T-cell (primary cell): ENCODE results near the gene SLITRK2. TPM values are rescaled to one million over a fixed set of nuclear protein-coding genes. Genes with fewer than 3 reads are reported as not detected.

Experiments used
- ATAC-seq, 4 experiments: fragments of 200-7000 bp in 3 of 4; fragments of 150-1000 bp in 1 of 4; cut with Tn5 transposase; replicated peaks in 1 of 4; 1 replicate in 3 of 4; 2 replicates in 1 of 4; pipeline ENCODE4 v1.10.0; 2021; ENCODE audit warnings: moderate library complexity in 3 of 4, mild to moderate bottlenecking in 2 of 4, moderate number of reproducible peaks in 1 of 4
- CTCF ChIA-PET, 2 donors: fragments of 300-600 bp; sonication (Branson Sonifier 250); formaldehyde crosslinking; loops; one replicate each; lab custom pipeline; 2022; ENCODE audit warnings: antibody characterized with exemption in 2 of 2; lab: Charles Lee
- POLR2A ChIA-PET, 2 donors: fragments of 300-600 bp; sonication (Branson Sonifier 250); formaldehyde crosslinking; loops; one replicate each; lab custom pipeline; 2022; ENCODE audit warnings: antibody characterized with exemption in 2 of 2; lab: Charles Lee
- DNase-seq, 35 experiments: peaks; one replicate each; pipeline versions ENCODE4 v3.0.0 to v3.0.0-alpha.2; 2013 to 2023
- H3K27ac ChIP-seq: one replicate; pipeline ENCODE4 v1.5.1; 2013; ENCODE audit warnings: low read length
- H3K27me3 ChIP-seq, 2 experiments: replicated peaks in 1 of 2; 1 replicate in 1 of 2; 2 replicates in 1 of 2; pipeline versions ENCODE4 v1.6.1 to v1.7.0; 2013; ENCODE audit warnings: low read length in 1 of 2, mixed read lengths in 1 of 2; ENCODE audit not compliant: control insufficient read depth in 2 of 2, insufficient read depth in 2 of 2; ENCODE audit errors: extremely low read depth in 1 of 2
- H3K36me3 ChIP-seq, 2 donors: 1 replicate in 1 of 2; 2 replicates in 1 of 2; pipeline versions ENCODE4 v1.6.1 to v1.7.0; 2013; ENCODE audit warnings: low read length in 1 of 2; ENCODE audit not compliant: control insufficient read depth in 2 of 2, insufficient read depth in 1 of 2; ENCODE audit errors: extremely low read depth in 1 of 2
- H3K4me1 ChIP-seq, 2 experiments: 1 replicate in 1 of 2; 2 replicates in 1 of 2; pipeline versions ENCODE4 v1.6.1 to v1.7.0; 2013; ENCODE audit warnings: low read length in 2 of 2, mixed read lengths in 1 of 2; ENCODE audit not compliant: insufficient read depth in 2 of 2, control insufficient read depth in 1 of 2; ENCODE audit errors: extremely low read depth in 1 of 2
- H3K4me3 ChIP-seq, 2 donors: 1 replicate in 1 of 2; 2 replicates in 1 of 2; pipeline versions ENCODE4 v1.5.1 to v1.7.0; 2013; ENCODE audit warnings: mild to moderate bottlenecking in 2 of 2, low read length in 1 of 2, moderate library complexity in 1 of 2; ENCODE audit not compliant: control insufficient read depth in 1 of 2; ENCODE audit errors: extremely low read depth in 1 of 2
- H3K9me3 ChIP-seq: 2 replicates; pipeline ENCODE4 v1.7.0; 2013
- H3K27ac Mint-ChIP-seq, 2 donors: one replicate each; pipeline ENCODE4 v1.8.0; 2020 to 2021; ENCODE audit warnings: mild to moderate bottlenecking in 2 of 2, mixed read lengths in 2 of 2
- H3K27me3 Mint-ChIP-seq, 2 donors: one replicate each; pipeline ENCODE4 v1.8.0; 2021 to 2022; ENCODE audit warnings: mixed read lengths in 2 of 2
- H3K36me3 Mint-ChIP-seq: one replicate; pipeline ENCODE4 v1.8.0; 2021; ENCODE audit warnings: mixed read lengths
- H3K4me1 Mint-ChIP-seq, 3 donors: one replicate each; pipeline ENCODE4 v1.8.0; 2020 to 2022; ENCODE audit warnings: mixed read lengths in 3 of 3, mild to moderate bottlenecking in 1 of 3
- H3K4me3 Mint-ChIP-seq, 3 donors: one replicate each; pipeline ENCODE4 v1.8.0; 2020 to 2022; ENCODE audit warnings: mild to moderate bottlenecking in 3 of 3, mixed read lengths in 3 of 3, moderate library complexity in 3 of 3
- H3K9me3 Mint-ChIP-seq, 3 donors: one replicate each; pipeline ENCODE4 v1.8.0; 2020 to 2022; ENCODE audit warnings: mixed read lengths in 3 of 3
- WGBS: methylation state at CpG from one replicate; pipeline ENCODE4 v1.1.5; 2013; ENCODE audit warnings: missing lambda C conversion rate; ENCODE audit not compliant: insufficient coverage; 5-methylcytosine and 5-hydroxymethylcytosine counted together
- total RNA-seq, 35 experiments: library from RNA in 6 of 35; stranded (reverse) in 6 of 35; fragments of 120-200 nt in 1 of 35; gene quantifications; one replicate each; pipeline versions ENCODE4 v1.2.1 to v1.2.4 and lab custom pipeline; 2013 to 2026

SLITRK2 gene
- total RNA-seq, 5 donors from 2014 or later (not counting 1 experiment from before 2014, with no cell fraction given), result not detected

DNA sequence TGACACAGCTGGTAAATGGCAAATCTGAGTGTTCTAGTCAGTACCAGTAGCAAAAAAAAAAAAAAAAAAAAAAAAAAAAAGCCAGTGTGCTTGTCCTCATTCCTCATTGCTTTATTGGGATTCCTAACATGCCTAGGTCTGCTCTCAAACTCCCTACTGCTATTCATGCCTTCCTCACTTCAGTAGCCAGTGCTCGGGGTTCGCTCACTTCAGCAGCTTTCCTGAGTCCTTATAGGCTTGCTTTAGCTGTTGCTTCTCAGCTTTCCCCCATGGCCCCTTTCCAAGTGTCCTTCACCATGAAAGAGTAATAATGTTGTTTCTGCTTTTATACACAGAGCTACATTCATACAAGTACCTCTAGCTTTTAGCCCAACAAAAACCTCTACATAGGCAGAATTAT, 30.8 kb downstream of the SLITRK2 start:
- Histone ChIP-seq H3K27ac (no peak overlapping the region), H3K36me3 (no peaks in the 10 kb centered on the region), H3K4me3 (no peak overlapping the region), H3K4me1 (no peaks in the 10 kb centered on the region), H3K9me3 (no peaks in the 10 kb centered on the region), H3K27me3 (no peaks in the 10 kb centered on the region)
- POLR2A ChIA-PET, result no interaction called here
- no peaks in the 10 kb centered on the region for H3K9me3 Mint-ChIP-seq
- no peak for ATAC-seq
- H3K4me3 Mint-ChIP-seq, result no peak overlapping the region
- H3K27ac Mint-ChIP-seq, result no peak overlapping the region
- no peak for DNase-seq
- CTCF ChIA-PET, result no interaction called here
- H3K36me3 Mint-ChIP-seq, result no peaks in the 10 kb centered on the region
- no peaks in the 10 kb centered on the region for H3K4me1 Mint-ChIP-seq
- H3K27me3 Mint-ChIP-seq, result no peaks in the 10 kb centered on the region
- no CpG with 5 or more reads among the region's 2 CpGs for WGBS

DNA sequence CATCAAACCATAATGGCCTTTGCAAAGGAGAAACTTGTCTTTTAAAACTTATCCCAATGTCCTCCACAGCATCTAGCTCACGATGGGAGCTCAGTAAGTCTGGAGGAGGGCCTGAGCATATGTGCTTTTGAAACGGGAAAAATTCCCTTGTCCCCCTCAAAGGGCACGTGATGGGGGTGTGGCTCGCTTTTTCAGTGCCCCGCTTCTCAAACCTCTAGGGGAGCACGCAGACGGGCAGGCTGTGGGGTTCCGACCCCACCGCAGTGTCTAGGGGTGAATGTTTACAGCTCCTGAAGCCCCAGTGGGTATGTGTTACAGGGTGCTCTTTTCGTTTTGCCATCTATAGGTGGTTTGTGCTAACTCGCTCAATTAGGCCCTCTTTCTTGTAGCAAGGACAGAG, 31.2 kb downstream of the SLITRK2 start:
- no peaks in the 10 kb centered on the region for H3K27me3 Mint-ChIP-seq
- H3K4me3 Mint-ChIP-seq, result no peak overlapping the region
- Histone ChIP-seq H3K9me3 (no peaks in the 10 kb centered on the region), H3K27ac (no peak overlapping the region), H3K27me3 (no peaks in the 10 kb centered on the region), H3K4me1 (no peaks in the 10 kb centered on the region), H3K4me3 (no peak overlapping the region), H3K36me3 (no peaks in the 10 kb centered on the region)
- ChIA-PET POLR2A (no interaction called here), CTCF (no interaction called here)
- WGBS, result no CpG with 5 or more reads among the region's 11 CpGs
- no peaks in the 10 kb centered on the region for H3K9me3 Mint-ChIP-seq
- no peak overlapping the region for H3K27ac Mint-ChIP-seq
- ATAC-seq (no peak), DNase-seq (no peak)
- no peaks in the 10 kb centered on the region for H3K36me3 Mint-ChIP-seq
- no peaks in the 10 kb centered on the region for H3K4me1 Mint-ChIP-seq

DNA sequence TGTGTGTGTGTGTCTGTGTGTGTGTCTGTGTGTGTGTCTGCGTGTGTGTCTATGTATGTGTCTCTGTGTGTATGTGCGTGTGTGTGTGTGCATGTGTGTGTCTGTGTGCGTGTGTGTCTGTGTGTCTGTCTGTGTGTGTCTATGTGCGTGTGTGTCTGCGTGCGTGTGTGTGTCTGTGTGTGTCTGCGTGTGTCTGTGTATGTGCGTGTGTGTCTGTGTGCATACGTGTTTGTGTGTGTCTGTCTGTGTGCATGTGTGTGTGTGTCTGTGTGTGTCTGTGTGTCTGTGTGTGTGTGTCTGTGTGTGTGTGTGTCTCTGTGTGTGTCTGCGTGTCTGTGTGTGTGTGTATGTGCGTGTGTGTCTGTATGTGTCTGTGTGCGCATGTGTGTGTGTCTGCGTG, 35.6 kb downstream of the SLITRK2 start:
- Mint-ChIP-seq H3K4me3 (no peak overlapping the region), H3K27me3 (peaks cover 0 to 3% of the 10 kb centered on the region in 2 donors), H3K27ac (no peak overlapping the region), H3K9me3 (peaks cover 0 to 5% (median 0%) of the 10 kb centered on the region in 3 donors), H3K36me3 (no peaks in the 10 kb centered on the region), H3K4me1 (no peaks in the 10 kb centered on the region)
- no peaks in the 10 kb centered on the region for H3K4me1 ChIP-seq
- no peaks in the 10 kb centered on the region for H3K27me3 ChIP-seq
- WGBS, result 92% methylated on average over 6 of the region's 13 CpGs
- ChIA-PET CTCF (no interaction called here), POLR2A (no interaction called here)
- H3K27ac ChIP-seq, result no peak overlapping the region
- H3K9me3 ChIP-seq, result no peaks in the 10 kb centered on the region
- DNase-seq, result no peak
- H3K4me3 ChIP-seq, result no peak overlapping the region
- ATAC-seq, result no peak
- H3K36me3 ChIP-seq, result no peaks in the 10 kb centered on the region

DNA sequence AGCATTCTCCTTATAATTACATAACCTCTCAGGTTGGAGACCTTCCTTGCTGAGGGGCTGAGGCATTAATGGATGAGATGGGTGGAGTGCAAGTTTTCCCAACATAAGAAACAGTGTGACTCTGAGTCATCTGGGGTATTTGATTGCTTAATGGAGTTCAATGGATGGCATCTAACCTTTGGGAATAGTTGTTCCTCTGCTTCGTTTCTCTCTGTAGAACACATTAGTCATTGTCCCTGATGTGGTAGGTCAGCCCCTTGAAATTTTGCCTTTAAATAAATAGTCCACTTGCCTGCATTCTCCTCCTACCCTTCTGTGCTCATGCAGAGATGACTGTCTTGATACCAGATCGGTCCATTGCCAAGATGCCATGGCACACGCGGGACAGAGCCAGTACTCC, 38.6 kb downstream of the SLITRK2 start:
- H3K36me3 ChIP-seq, result no peaks in the 10 kb centered on the region
- H3K9me3 Mint-ChIP-seq, result peaks cover 0 to 6% (median 0%) of the 10 kb centered on the region in 3 donors
- ATAC-seq (no peak), DNase-seq (no peak)
- no peak overlapping the region for H3K27ac ChIP-seq
- H3K4me3 Mint-ChIP-seq, result no peak overlapping the region
- no peaks in the 10 kb centered on the region for H3K4me1 Mint-ChIP-seq
- no CpG with 5 or more reads among the region's 4 CpGs for WGBS
- CTCF ChIA-PET, result no interaction called here
- no peak overlapping the region for H3K4me3 ChIP-seq
- peaks cover 0 to 11% of the 10 kb centered on the region in 2 donors for H3K27me3 Mint-ChIP-seq
- no peak overlapping the region for H3K27ac Mint-ChIP-seq
- H3K27me3 ChIP-seq, result no peaks in the 10 kb centered on the region
- POLR2A ChIA-PET, result no interaction called here
- H3K4me1 ChIP-seq, result no peaks in the 10 kb centered on the region
- H3K9me3 ChIP-seq, result no peaks in the 10 kb centered on the region
- H3K36me3 Mint-ChIP-seq, result no peaks in the 10 kb centered on the region

DNA sequence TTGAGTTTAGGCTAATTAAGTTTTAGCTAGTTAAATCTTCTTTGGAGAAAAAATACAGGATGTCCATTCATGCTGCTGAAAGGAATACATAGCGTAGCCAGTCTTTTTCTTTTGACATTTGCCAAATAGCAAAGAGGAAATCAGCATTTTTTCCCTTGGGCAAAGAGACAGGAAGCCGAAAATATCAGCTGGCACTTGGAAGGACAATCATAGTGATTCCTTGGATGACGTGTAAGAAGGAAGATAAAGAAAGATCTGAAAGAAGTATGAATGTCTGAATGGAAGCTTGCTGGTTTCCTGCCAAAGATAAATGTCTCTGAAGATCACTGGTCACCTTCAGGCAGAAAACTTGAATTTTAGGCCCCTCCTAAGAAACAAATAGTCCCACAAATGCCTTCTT, 44.2 kb downstream of the SLITRK2 start:
- H3K4me1 ChIP-seq, result no peaks in the 10 kb centered on the region
- no peaks in the 10 kb centered on the region for H3K27me3 ChIP-seq
- peaks cover 0 to 11% (median 4%) of the 10 kb centered on the region in 3 donors for H3K9me3 Mint-ChIP-seq
- ChIA-PET CTCF (no interaction called here), POLR2A (no interaction called here)
- no peak overlapping the region for H3K4me3 ChIP-seq
- H3K27ac ChIP-seq, result no peak overlapping the region
- no peak overlapping the region for H3K27ac Mint-ChIP-seq
- peaks cover 0 to 12% of the 10 kb centered on the region in 2 donors for H3K27me3 Mint-ChIP-seq
- no peak overlapping the region for H3K4me3 Mint-ChIP-seq
- DNase-seq, result no peak
- no peaks in the 10 kb centered on the region for H3K36me3 ChIP-seq
- no peaks in the 10 kb centered on the region for H3K9me3 ChIP-seq
- no peak for ATAC-seq
- H3K36me3 Mint-ChIP-seq, result no peaks in the 10 kb centered on the region
- H3K4me1 Mint-ChIP-seq, result no peaks in the 10 kb centered on the region
- 60% methylated on average over 1 of the region's 3 CpGs for WGBS

DNA sequence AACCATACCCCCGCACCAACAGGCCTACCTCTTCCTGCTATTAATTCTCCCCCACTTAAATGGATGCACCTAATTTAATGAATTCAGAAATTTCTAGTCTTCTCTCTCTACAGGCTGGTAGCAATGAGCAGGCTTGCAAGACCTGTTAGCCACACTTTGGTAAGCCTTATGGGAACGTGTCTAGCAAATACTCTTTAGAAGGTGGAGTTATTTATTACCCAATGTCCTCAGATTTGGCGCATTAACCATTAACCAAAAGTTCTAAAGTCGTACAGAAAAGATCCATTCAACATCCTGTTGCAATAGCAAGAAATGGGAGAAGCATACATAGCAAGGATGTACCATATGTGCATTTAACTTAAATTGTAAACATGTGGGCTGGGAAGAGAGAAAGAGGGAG, 47.5 kb downstream of the SLITRK2 start:
- Histone ChIP-seq H3K27ac (no peak overlapping the region), H3K27me3 (no peaks in the 10 kb centered on the region), H3K4me3 (no peak overlapping the region), H3K36me3 (no peaks in the 10 kb centered on the region), H3K9me3 (no peaks in the 10 kb centered on the region), H3K4me1 (no peaks in the 10 kb centered on the region)
- ChIA-PET CTCF (no interaction called here), POLR2A (no interaction called here)
- ATAC-seq, result no peak
- H3K4me1 Mint-ChIP-seq, result no peaks in the 10 kb centered on the region
- DNase-seq, result no peak
- H3K4me3 Mint-ChIP-seq, result no peak overlapping the region
- no peaks in the 10 kb centered on the region for H3K36me3 Mint-ChIP-seq
- H3K27ac Mint-ChIP-seq, result no peak overlapping the region
- peaks cover 0 to 6% of the 10 kb centered on the region in 2 donors for H3K27me3 Mint-ChIP-seq
- WGBS, result no CpG with 5 or more reads among the region's 4 CpGs
- H3K9me3 Mint-ChIP-seq, result peaks cover 2 to 7% (median 7%) of the 10 kb centered on the region in 3 donors
